COLO668 (cell line): ENCODE data around the gene GRWD1.
"Not testable (repeated sequence)": the region's sequence is repeated elsewhere in the genome, so short reads cannot be mapped to it uniquely, and the experiment has no call there.

ENCODE experiments used
- DNase-seq: peaks from one replicate; lab custom pipeline; 2025; ENCODE audit not compliant: unreplicated experiment; lab: John Stamatoyannopoulos, UW

Gene GRWD1

GRCh38 chr19:48478339-48479256 lies 32.8 kb downstream of the GRWD1 start:
- no peak for DNase-seq

DNA sequence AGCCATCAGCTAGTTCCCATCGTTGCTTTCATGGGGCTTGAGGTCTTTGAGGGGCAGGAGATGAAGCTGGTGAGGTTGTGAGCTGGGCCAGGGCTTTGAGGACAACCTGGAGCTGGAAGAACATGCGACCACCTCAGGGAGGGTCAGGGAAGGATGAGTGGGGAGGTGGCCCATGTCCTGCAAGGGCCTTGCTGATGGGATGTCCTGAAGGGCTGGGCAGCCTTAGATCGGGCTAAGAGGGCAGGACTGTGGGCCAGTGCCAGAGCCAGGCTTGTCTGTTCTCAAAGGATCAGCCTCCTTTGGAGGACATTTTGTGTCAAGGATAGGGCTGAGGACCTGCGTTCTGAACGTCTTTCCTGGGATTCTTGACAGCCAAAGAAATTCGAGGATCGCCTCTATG lies 33.9 kb downstream of the GRWD1 start:
- DNase-seq = no peak

DNA sequence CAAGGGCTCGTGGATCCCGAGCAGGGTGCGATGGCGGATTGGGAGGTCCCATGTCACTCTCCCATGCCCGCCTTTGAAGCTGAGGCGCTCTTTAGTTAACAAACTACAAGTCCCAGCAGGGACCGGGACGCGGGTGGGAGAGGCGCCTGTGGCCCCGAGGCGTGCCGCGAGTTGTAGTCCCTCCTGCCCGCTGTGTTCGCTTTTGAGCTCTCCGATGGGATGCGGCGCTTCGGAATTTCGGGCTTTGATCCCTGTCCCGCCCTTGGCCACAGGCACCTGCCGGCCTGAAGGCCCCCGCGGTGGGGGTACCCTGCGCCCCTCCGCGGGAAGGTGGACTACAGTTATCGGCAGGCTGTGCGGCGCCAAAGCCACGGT lies 34.4 kb downstream of the GRWD1 start:
- no peak for DNase-seq

- no peak for DNase-seq
Observed at GRCh38 chr19:48480558-48481500, 35.0 kb downstream of the GRWD1 start.

GRCh38 chr19:48481846-48482639 lies 36.3 kb downstream of the GRWD1 start:
- DNase-seq = peak; percentile 5

GRCh38 chr19:48483301-48483700 lies 37.5 kb downstream of the GRWD1 start:
- no peak for DNase-seq

DNA sequence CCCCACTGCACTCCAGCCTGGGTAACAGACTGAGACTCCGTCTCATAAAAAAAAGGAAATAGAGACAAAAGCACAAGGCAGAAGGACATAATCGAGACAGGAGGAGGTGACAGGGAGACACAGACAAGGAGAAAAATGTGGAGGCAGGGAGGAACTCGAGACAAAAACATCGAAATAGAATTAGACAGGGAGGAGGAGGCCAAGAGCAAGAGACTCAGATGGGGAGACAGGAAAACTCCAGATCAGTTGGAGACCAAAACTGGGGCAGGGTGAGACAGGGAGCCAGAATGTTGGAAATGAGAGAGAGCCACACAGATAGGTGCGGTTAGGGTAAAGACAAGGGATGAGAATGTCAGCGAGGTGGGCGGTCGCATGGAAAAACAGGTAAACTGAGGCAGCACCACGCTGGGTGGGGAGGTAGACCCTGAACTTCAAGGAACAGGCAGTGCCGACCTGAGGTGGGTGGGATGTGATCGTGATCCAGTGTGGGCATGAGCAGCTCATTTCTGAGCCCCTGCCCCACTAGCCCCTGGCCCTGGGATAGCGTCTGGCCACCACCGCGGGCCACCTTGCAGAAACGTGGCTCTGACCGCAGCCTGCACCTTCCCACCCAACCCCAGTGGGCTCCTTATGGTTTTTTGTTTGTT lies 38.6 kb downstream of the GRWD1 start:
- no peak for DNase-seq

DNA sequence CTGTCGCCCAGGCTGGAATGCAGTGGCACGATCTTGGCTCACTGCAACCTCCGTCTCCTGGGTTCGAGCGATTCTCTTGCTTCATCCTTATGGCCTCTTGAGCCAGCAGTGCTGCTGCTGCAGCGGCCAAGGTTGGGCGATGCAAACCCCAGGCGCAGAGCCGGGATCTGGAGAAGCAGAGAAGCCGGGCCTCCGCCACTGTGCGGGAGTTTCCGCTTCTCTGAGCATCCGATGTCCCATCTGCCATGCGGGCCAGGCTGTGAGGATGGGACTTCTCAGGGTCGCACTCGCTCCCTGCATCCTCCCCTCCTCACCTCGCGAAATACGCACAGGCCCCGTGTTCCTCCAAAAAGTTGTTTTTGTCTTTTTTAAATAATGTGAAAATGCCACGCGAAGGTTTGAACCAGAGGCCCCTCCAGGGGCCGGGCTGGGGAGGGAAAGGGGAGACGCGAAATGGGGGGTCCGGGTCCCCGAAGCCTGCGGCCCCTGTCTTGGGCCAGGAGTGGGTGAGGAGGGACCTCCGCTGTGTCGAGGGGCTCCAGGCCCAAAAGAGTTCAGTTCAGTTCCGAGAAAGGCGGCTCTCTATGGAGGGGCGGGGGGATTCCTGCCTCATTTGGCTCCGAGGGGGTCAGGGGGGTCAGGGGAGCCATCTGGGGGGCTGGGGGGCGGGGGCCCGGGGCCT lies 39.3 kb downstream of the GRWD1 start:
- no peak for DNase-seq

GRCh38 chr19:48486706-48487105 lies 40.9 kb downstream of the GRWD1 start:
- DNase-seq = not testable (repeated sequence)

DNA sequence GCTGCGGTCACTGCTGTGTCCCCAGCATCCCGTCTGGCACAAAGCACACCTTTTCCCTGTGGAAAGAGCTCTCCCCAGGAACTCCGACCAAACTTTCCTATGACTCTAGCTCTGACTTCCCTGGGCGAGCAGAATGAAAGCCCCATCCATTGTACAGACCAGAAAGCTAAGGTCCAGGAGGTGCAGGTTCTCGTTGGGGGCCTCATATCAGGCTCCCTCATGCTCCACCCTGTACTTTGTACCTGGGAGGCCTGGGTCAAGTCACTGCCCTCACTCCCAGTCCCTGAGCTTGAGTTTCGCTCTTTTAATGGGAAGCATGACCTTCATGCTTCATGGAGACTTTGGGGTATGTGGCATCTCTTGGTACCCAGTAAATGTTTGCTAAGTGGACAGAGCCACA lies 41.8 kb downstream of the GRWD1 start:
- no peak for DNase-seq

- no peak for DNase-seq
Observed at GRCh38 chr19:48487948-48488347, 42.2 kb downstream of the GRWD1 start.

DNA sequence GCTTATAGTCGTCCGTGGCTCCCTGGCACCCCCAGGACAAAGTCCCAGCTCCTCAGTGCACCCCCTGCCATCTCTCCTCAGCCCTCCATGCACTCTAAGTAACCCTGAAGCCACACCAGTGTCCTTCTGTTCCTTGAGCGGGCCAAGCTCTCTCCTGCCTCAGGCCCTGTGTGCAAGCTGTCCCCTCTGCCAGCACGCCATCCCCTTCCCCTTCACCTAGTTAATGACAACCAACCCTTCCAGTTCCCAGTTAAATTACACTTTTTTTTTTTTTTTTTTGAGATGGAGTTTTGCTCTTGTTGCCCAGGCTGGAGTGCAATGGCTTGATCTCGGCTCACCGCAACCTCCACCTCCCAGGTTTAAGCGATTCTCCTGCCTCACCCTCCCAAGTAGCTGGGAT lies 42.7 kb downstream of the GRWD1 start:
- DNase-seq = not testable (repeated sequence)

DNA sequence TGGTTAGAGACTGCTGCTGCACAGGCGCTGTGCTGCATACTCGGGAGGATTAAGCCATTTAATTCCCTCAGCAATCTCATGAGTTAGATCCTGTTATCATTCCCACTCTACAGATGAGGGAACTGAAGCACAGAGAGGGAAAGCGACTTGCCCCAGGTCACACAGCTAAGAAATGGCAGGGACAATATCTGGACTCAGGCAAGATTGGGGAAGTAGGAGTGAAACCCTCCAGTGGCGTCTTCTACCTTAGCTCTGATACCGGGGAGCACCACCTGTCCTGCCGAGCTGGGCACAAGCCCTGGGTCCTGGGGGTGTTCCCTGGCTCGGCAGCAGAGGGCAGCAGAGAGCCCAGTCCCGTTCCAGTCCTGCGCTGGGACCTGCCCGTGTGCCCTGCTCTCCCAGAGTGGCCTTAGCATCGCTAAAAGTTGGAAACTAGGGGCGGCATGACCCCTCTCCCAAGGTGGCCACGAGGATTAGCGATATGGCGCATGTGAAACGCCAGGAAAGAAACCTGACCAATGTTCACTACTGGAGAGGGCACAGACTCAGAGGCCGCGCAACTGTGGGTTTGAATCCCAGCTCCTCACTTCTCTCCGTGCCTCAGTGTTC lies 43.9 kb downstream of the GRWD1 start:
- peak; percentile 72 for DNase-seq

DNA sequence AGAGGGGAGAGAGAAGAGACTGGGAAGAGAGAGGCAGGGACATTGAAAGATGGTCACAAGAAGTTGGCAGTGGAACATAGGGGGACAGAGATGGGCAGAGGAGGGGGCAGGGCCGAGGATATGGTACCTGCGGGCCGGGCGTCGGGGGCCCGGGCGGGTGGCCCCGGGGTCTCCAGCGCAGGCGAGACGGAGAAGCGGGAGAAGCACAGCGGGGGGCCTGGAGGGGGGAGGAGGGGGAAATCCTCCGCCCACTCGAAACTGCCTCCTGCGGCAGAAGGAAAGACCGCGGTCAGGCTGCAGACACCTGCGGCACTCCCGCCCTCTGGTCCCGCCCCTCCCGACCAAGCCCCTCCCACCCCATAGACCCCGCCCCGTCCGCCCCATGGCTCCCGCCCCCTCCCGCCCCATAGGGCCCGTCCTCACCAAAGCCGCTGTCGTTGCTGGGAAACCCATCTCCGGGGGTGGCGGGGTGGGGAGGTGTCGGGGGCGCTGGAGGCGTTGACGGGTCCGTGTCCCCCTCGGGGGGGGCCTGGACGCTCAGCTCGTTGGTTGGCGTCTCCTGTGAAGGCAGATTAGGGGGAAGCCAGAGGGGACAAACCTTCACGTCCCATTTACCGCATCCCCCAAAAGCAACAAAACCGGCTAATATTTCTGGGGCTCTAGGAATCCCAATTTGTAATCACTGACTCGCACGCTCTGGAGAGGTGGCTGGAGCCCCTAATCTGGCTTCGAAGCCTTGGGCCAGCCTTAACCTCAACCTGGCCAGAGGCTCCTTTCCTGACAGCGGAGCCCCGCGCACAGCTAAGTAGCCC lies 45.4 kb downstream of the GRWD1 start:
- DNase-seq = peak; percentile 49

DNA sequence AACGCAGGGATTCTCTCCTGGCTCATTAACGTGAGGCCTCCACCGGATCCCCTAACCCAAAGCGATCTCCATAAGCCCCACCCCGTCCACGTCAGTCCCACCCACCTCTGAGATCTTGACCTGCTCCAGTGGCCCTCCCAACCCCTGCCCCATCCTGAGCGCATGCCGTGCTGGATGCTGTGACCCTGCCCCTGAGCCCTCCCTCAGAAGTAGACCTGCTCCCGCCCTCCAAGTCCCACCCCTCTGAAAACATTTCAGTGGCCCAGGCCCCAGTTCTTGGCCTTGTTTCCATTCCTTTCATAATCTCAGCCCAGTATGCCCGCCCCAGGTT lies 46.0 kb downstream of the GRWD1 start:
- no peak for DNase-seq

GRCh38 chr19:48492925-48493717 lies 47.3 kb downstream of the GRWD1 start:
- peak; percentile 84 for DNase-seq

DNA sequence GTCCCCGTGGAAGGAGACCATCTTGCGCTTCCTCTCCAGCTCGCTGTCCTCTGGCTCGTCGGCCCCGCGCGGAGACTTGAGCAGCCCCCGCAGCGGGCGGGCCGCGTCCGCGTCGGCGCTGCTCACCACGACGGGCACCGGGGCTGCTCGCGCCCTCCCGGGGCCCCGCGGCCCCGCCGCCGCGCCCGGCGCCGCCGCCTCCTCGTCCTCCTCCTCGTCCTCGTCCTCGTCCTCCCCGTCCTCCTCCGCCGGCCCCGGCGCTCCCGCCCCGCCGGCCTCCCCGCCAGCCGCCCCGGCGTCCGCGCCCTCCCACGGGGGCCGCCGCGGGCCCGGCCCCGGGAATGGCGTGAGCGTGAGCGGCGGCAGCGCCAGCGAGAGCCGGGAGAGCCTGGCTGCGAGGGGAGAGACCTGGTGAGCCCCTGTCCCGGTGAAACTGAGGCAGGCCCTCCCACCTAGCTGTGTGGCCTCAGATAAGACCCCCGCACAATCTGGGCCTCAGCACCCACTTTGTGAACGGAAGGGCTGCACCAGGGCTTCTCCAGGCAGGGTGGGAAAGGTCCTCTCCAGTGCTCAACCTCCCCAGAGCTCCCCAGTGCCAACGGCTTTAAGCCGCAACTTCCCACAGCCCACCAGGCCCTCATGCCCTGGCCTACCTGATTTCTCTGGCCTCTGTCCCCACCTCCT lies 48.1 kb downstream of the GRWD1 start:
- DNase-seq = no peak
